ENCODE results near the gene COMT. TPM values are rescaled to one million over a fixed set of nuclear protein-coding genes. Genes with fewer than 3 reads are reported as not detected.

Gene COMT
- polyA plus RNA-seq, 1 donor, result 182 TPM

DNA sequence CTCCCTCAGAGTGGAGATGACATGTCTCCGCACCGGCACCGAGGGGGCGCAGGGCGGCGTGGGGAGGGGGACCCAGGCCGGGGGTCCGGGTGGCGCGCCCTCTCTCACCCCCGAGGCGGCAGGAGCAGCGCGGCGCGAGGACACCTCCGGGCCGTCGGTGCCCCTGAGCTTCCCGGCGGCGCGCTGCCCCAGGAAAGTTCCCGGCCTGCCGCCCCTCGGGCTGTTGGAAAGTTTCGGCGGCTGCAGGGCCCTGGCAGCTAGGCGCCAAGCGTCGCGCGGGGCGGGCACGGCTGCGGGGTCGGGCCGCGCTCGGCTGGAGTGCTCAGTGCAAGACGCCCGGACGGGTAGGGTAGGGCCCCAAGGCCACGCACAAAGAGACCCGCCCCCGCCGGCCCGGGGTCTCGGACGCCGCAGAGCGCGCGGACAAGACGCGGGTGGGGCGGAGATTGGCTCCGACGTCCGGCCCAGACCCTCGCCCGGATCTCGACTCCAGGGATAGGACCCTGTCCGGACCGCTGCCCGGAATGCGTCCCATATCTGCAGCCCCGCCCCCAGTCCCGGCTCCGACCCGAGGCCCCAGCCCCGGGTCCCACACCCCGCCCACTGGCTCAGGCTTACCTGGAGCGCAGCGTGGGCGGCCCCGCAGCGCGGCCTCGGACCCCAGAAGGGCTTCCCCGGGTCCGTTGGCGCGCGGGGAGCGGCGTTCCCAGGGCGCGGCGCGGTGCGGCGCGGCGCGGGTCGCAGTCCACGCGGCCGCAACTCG is 74.6 kb downstream of the COMT start:
- H3K4me3 ChIP-seq (ENCODE audit: low read length), result peak overlapping the region; percentile 40
- DNase-seq, result no peak
- no peaks in the 10 kb centered on the region for H3K9me3 ChIP-seq (ENCODE audit: control insufficient read depth, low read depth, low read length)
- H3K27ac ChIP-seq (ENCODE audit: low read length), result no peak overlapping the region
- peaks cover 25% of the 10 kb centered on the region for H3K4me1 ChIP-seq (ENCODE audit: control insufficient read depth, insufficient read depth, low read length)
- H3K27me3 ChIP-seq (ENCODE audit: control insufficient read depth, insufficient read depth, low read length), result peaks cover 43% of the 10 kb centered on the region
- WGBS (ENCODE audit: insufficient coverage, low lambda C conversion rate), result no CpG with 5 or more reads among the region's 101 CpGs
- no peaks in the 10 kb centered on the region for H3K36me3 ChIP-seq (ENCODE audit: control insufficient read depth, insufficient read depth, low read length)

GRCh38 chr22:20016734-20017621 is 75.4 kb downstream of the COMT start, which contains the start of gene ARVCF:
TSS of gene ARVCF (minus strand) at chr22:20016823. CDS start at chr22:19990794, 26,029 bp downstream.
- no peak within 1 kb of the TSS for H3K27ac ChIP-seq (ENCODE audit: low read length)
- H3K36me3 ChIP-seq (ENCODE audit: control insufficient read depth, insufficient read depth, low read length), result no peaks in the 10 kb centered on the region
- peaks cover 29% of the 10 kb centered on the region for H3K4me1 ChIP-seq (ENCODE audit: control insufficient read depth, insufficient read depth, low read length)
- peak within 1 kb of the TSS; percentile 56 for H3K4me3 ChIP-seq (ENCODE audit: low read length)
- H3K27me3 ChIP-seq (ENCODE audit: control insufficient read depth, insufficient read depth, low read length), result peaks cover 43% of the 10 kb centered on the region
- no peaks in the 10 kb centered on the region for H3K9me3 ChIP-seq (ENCODE audit: control insufficient read depth, low read depth, low read length)
- DNase-seq, result peak; percentile 87 to 93
- no CpG with 5 or more reads among the region's 79 CpGs for WGBS (ENCODE audit: insufficient coverage, low lambda C conversion rate)

DNA sequence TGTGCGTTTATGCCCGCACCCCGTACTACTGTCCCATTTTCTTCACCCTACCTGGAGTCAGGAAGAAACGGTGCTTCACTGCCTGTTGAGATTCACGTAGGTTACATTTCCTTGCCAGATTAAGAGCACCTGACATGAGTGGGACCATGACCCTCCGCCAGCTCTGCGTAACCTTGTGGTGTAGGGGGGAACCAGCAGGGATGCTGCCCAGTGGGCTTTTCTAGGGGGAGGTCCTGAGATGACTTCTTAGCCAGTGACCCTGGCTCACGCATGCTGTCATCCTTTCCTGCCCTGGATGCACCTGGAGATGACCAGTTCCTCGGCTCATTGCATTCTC is 76.0 kb downstream of the COMT start:
- H3K36me3 ChIP-seq (ENCODE audit: control insufficient read depth, insufficient read depth, low read length), result no peaks in the 10 kb centered on the region
- WGBS (ENCODE audit: insufficient coverage, low lambda C conversion rate), result no CpG with 5 or more reads among the region's 9 CpGs
- DNase-seq, result no peak
- no peak overlapping the region for H3K4me3 ChIP-seq (ENCODE audit: low read length)
- H3K9me3 ChIP-seq (ENCODE audit: control insufficient read depth, low read depth, low read length), result no peaks in the 10 kb centered on the region
- H3K4me1 ChIP-seq (ENCODE audit: control insufficient read depth, insufficient read depth, low read length), result peaks cover 29% of the 10 kb centered on the region
- no peak overlapping the region for H3K27ac ChIP-seq (ENCODE audit: low read length)
- H3K27me3 ChIP-seq (ENCODE audit: control insufficient read depth, insufficient read depth, low read length), result peaks cover 43% of the 10 kb centered on the region

DNA sequence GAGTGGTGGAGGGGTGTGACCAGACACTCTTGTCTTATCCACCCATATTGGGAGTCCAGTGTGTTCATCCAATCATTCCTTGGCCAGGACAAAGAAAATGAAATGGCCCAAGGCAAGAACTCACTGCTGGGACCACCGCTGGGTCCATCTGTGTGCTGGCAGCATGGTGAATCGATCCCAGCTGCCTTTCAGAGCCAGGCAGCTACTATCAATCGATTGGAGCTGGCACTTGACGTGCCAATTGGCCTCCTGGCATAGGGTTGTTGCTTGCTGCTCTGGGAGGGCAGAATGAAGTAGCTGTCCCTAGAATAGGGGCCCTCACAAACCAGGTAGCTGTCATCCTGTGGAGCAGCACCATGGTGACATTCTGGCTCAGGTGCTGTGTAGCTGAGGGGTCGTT is 76.4 kb downstream of the COMT start:
- WGBS (ENCODE audit: insufficient coverage, low lambda C conversion rate), result no CpG with 5 or more reads among the region's 5 CpGs
- Histone ChIP-seq H3K4me3 (ENCODE audit: low read length) (no peak overlapping the region), H3K4me1 (ENCODE audit: control insufficient read depth, insufficient read depth, low read length) (peaks cover 28% of the 10 kb centered on the region), H3K27ac (ENCODE audit: low read length) (no peak overlapping the region), H3K9me3 (ENCODE audit: control insufficient read depth, low read depth, low read length) (no peaks in the 10 kb centered on the region), H3K27me3 (ENCODE audit: control insufficient read depth, insufficient read depth, low read length) (peaks cover 43% of the 10 kb centered on the region), H3K36me3 (ENCODE audit: control insufficient read depth, insufficient read depth, low read length) (no peaks in the 10 kb centered on the region)
- no peak for DNase-seq

Other genes starting within 250 kb of the COMT start
- gene SEPTIN5, start 227.3 kb upstream of the COMT start, polyA plus RNA-seq, result 24.9 TPM
- gene GP1BB, start 218.2 kb upstream of the COMT start, polyA plus RNA-seq, result 4.4 TPM
- 2.4 TPM for gene TBX1, start 181.0 kb upstream of the COMT start, polyA plus RNA-seq
- gene GNB1L, start 86.9 kb upstream of the COMT start, polyA plus RNA-seq, result 4.4 TPM
- gene RTL10, start 86.9 kb upstream of the COMT start, polyA plus RNA-seq, result 19.5 TPM
- gene TXNRD2, start within 50 bp of the COMT start, polyA plus RNA-seq, result 22.5 TPM
- 21.8 TPM for gene ARVCF, start 75.1 kb downstream of the COMT start, polyA plus RNA-seq
- 16.5 TPM for gene TANGO2, start 79.3 kb downstream of the COMT start, polyA plus RNA-seq
- 36.5 TPM for gene DGCR8, start 138.5 kb downstream of the COMT start, polyA plus RNA-seq
- 136 TPM for gene RANBP1, start 174.3 kb downstream of the COMT start, polyA plus RNA-seq
- 51.3 TPM for gene TRMT2A, start 175.5 kb downstream of the COMT start, polyA plus RNA-seq
- gene ZDHHC8, start 190.0 kb downstream of the COMT start, polyA plus RNA-seq, result 34.1 TPM
- 2.7 TPM for gene CCDC188, start 209.3 kb downstream of the COMT start, polyA plus RNA-seq